Mesendoderm (in vitro differentiated cells): Measurements from ENCODE around the gene IKZF4.
"Not testable (repeated sequence)": the region's sequence is repeated elsewhere in the genome, so short reads cannot be mapped to it uniquely, and the experiment has no call there.

ENCODE experiments used
- DNase-seq: peaks from one replicate; pipeline ENCODE4 v3.0.0; 2013
- H2AK5ac ChIP-seq: 2 replicates; pipeline ENCODE4 v1.6.1; 2013; ENCODE audit warnings: low read length, inconsistent platforms
- H2BK120ac ChIP-seq: 2 replicates; pipeline ENCODE4 v1.6.1; 2013; ENCODE audit warnings: low read depth, mild to moderate bottlenecking, low read length, moderate library complexity, mixed read lengths
- H2BK15ac ChIP-seq: replicated peaks from 2 replicates; pipeline ENCODE4 v1.6.1; 2013; ENCODE audit warnings: low read depth, mild to moderate bottlenecking, moderate library complexity
- H2BK5ac ChIP-seq: 2 replicates; pipeline ENCODE4 v1.6.1; 2013; ENCODE audit warnings: low read length, inconsistent platforms
- H3K18ac ChIP-seq: 2 replicates; pipeline ENCODE4 v1.6.1; 2013; ENCODE audit warnings: mild to moderate bottlenecking, low read length, mixed read lengths
- H3K23ac ChIP-seq: one replicate; pipeline ENCODE4 v1.6.1; 2013; ENCODE audit warnings: low read length
- H3K27ac ChIP-seq: 2 replicates; pipeline ENCODE4 v1.5.1; 2013; ENCODE audit warnings: low read depth, mild to moderate bottlenecking, inconsistent platforms, low read length, moderate library complexity
- H3K27me3 ChIP-seq: 2 replicates; pipeline ENCODE4 v1.6.1; 2013; ENCODE audit warnings: low read length, control low read depth, mild to moderate bottlenecking, inconsistent platforms; ENCODE audit not compliant: insufficient read depth, poor library complexity
- H3K36me3 ChIP-seq: 2 replicates; pipeline ENCODE4 v1.6.1; 2013; ENCODE audit warnings: low read length, inconsistent platforms; ENCODE audit not compliant: control insufficient read depth, insufficient read depth
- H3K4ac ChIP-seq: one replicate; pipeline ENCODE4 v1.6.1; 2013; ENCODE audit warnings: low read depth, mild to moderate bottlenecking, low read length, moderate library complexity
- H3K4me1 ChIP-seq: 2 replicates; pipeline ENCODE4 v1.6.1; 2013; ENCODE audit warnings: low read depth, low read length, inconsistent platforms; ENCODE audit not compliant: control insufficient read depth
- H3K4me2 ChIP-seq: 2 replicates; pipeline ENCODE4 v1.6.1; 2013; ENCODE audit warnings: low read length
- H3K4me3 ChIP-seq: 2 replicates; pipeline ENCODE4 v1.5.1; 2013; ENCODE audit warnings: mild to moderate bottlenecking, low read length
- H3K56ac ChIP-seq: one replicate; pipeline ENCODE4 v1.6.1; 2013; ENCODE audit warnings: low read length
- H3K79me1 ChIP-seq: 2 replicates; pipeline ENCODE4 v1.6.1; 2013; ENCODE audit warnings: low read length, inconsistent platforms
- H3K79me2 ChIP-seq: 2 replicates; pipeline ENCODE4 v1.6.1; 2013; ENCODE audit warnings: mild to moderate bottlenecking, low read length; ENCODE audit not compliant: control insufficient read depth, insufficient read depth
- H3K9ac ChIP-seq: 2 replicates; pipeline ENCODE4 v1.6.1; 2013; ENCODE audit warnings: low read length, inconsistent platforms
- H4K5ac ChIP-seq: one replicate; pipeline ENCODE4 v1.6.1; 2013; ENCODE audit warnings: low read length
- H4K8ac ChIP-seq: one replicate; pipeline ENCODE4 v1.6.1; 2013; ENCODE audit warnings: low read depth, mild to moderate bottlenecking, control low read depth, low read length, moderate library complexity
- WGBS: extraction: QIAGEN DNeasy Blood & Tissue Kit; methylation state at CpG from one replicate; pipeline ENCODE4 v1.1.7; 2013; ENCODE audit warnings: low lambda C conversion rate, missing lambda C conversion rate; ENCODE audit not compliant: insufficient coverage; ENCODE audit errors: extremely low coverage; 5-methylcytosine and 5-hydroxymethylcytosine counted together

IKZF4 gene

DNA sequence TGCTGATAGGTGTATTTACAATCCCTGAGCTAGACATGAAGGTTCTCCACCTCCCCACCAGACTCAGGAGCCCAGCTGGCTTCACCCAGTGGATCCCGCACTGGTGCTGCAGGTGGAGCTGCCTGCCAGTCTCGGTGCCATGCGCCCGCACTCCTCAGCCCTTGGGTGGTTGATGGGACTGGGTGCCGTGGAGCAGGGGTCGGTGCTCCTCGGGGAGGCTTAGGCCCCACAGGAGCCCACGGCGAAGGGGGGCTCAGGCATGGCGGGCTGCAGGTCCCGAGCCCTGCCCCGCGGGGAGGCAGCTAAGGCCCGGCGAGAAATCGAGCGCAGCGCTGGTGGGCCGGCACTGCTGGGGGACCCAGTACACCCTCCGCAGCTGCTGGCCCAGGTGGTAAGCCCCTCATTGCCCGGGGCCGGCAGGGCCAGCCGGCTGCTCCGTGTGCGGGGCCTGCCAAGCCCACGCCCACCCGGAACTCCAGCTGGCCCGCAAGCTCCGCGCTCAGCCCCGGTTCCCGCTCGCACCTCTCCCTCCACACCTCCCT lies 20.8 kb upstream of the IKZF4 start:
- H4K5ac ChIP-seq, H3K4ac ChIP-seq, H3K27me3 ChIP-seq, H3K23ac ChIP-seq, H3K36me3 ChIP-seq, H3K18ac ChIP-seq, H3K79me2 ChIP-seq, H3K27ac ChIP-seq, H2BK5ac ChIP-seq, H3K56ac ChIP-seq, H2BK120ac ChIP-seq, H4K8ac ChIP-seq, H3K4me3 ChIP-seq, H2AK5ac ChIP-seq, H3K4me2 ChIP-seq, H3K4me1 ChIP-seq, DNase-seq, H2BK15ac ChIP-seq, H3K79me1 ChIP-seq, H3K9ac ChIP-seq: not testable (repeated sequence)
- WGBS, result no CpG with 5 or more reads among the region's 33 CpGs

DNA sequence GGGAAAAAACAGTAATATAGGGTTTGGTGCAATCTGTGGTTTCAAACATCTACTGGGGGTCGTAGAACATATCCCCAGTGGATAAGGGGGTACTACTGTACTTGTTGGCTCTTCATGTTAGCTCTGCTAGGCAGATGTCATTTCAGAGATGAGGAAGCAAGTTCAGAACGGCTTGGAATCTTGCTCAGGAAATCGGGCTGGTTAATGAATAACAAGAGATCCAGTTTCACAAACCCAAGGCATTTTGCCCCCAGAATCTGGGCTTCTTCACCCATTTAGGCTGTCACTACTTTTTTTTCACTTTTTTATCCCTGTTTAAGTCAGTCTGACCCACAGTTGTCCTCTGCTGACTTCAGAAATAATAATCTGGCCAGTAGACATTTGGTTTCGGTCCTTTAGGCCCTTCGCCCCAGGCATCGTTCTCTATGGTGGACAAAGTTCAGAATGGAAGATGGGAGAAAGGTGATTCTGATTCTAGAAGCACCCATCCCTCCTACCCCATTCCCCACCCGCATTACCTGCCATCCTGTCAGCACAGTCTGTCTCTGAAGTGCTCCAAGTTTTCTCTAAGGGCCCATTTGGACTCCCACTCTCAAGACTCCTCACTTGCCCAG lies 19.2 kb upstream of the IKZF4 start:
- H2BK5ac ChIP-seq, result no peak overlapping the region
- H3K36me3 ChIP-seq, result no peaks in the 10 kb centered on the region
- no peak overlapping the region for H3K4ac ChIP-seq
- no peak overlapping the region for H2BK120ac ChIP-seq
- H4K5ac ChIP-seq, result no peak overlapping the region
- H3K18ac ChIP-seq, result no peak overlapping the region
- H2BK15ac ChIP-seq, result no peak overlapping the region
- no peaks in the 10 kb centered on the region for H3K79me2 ChIP-seq
- no peaks in the 10 kb centered on the region for H3K27me3 ChIP-seq
- H3K4me3 ChIP-seq, result no peak overlapping the region
- no peak overlapping the region for H3K56ac ChIP-seq
- no CpG with 5 or more reads among the region's 7 CpGs for WGBS
- H3K9ac ChIP-seq, result no peak overlapping the region
- H4K8ac ChIP-seq, result no peak overlapping the region
- no peaks in the 10 kb centered on the region for H3K4me1 ChIP-seq
- H3K79me1 ChIP-seq, result no peaks in the 10 kb centered on the region
- no peak overlapping the region for H3K27ac ChIP-seq
- DNase-seq, result no peak
- no peak overlapping the region for H2AK5ac ChIP-seq
- no peak overlapping the region for H3K23ac ChIP-seq
- no peak overlapping the region for H3K4me2 ChIP-seq

DNA sequence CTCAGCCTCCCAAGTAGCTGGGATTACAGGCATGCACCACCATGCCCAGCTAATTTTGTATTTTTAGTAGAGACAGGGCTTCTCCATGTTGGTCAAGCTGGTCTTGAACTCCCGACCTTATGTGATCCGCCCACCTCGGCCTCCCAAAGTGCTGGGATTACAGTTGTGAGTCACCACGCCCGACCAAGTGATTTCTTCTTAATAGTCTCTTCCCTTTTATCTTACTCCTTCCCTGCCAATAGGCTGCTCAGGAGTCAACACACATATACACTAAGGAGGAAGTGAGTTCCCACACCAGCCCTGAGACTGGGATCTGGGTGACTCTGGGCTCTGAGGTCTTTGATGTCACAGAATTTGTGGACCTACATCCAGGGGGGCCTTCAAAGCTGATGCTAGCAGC lies 17.5 kb upstream of the IKZF4 start:
- DNase-seq, H3K23ac ChIP-seq: not testable (repeated sequence)

DNA sequence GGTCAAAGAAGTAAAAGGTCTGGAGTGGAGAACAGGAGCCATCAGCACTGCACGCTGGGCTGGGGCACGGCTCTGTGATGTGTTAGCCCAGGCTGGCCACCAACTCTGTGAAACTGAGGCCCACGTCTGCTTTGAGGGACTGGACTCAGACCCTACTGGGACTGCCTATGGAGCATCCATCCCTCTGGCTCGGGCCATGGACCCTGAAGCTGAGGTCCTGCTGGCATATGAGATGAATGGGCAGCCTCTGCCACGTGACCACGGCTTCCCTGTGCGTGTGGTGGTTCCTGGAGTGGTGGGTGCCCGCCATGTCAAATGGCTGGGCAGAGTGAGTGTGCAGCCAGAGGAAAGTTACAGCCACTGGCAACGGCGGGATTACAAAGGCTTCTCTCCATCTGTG lies 16.6 kb upstream of the IKZF4 start:
- Histone ChIP-seq H3K4me2 (no peak overlapping the region), H3K9ac (no peak overlapping the region), H4K8ac (no peak overlapping the region), H3K56ac (no peak overlapping the region), H3K4me1 (no peaks in the 10 kb centered on the region), H3K79me2 (no peaks in the 10 kb centered on the region), H2BK120ac (no peak overlapping the region), H4K5ac (no peak overlapping the region), H3K36me3 (no peaks in the 10 kb centered on the region), H3K18ac (no peak overlapping the region), H3K4me3 (no peak overlapping the region), H3K27ac (no peak overlapping the region), H2BK5ac (no peak overlapping the region), H3K79me1 (no peaks in the 10 kb centered on the region), H2BK15ac (no peak overlapping the region), H3K4ac (no peak overlapping the region), H3K27me3 (no peaks in the 10 kb centered on the region), H3K23ac (no peak overlapping the region), H2AK5ac (no peak overlapping the region)
- no peak for DNase-seq
- no CpG with 5 or more reads among the region's 10 CpGs for WGBS

More for the DNA sequence above, 17.5 kb upstream of the IKZF4 start:
- H3K9ac ChIP-seq, H3K18ac ChIP-seq, H3K27me3 ChIP-seq, H2BK120ac ChIP-seq, H3K79me1 ChIP-seq, H3K79me2 ChIP-seq, H3K56ac ChIP-seq, H2BK15ac ChIP-seq, H3K36me3 ChIP-seq, H4K5ac ChIP-seq, H3K4ac ChIP-seq, H2AK5ac ChIP-seq, H3K4me1 ChIP-seq, H2BK5ac ChIP-seq, H3K4me3 ChIP-seq, H3K27ac ChIP-seq, H3K4me2 ChIP-seq, H4K8ac ChIP-seq: not testable (repeated sequence)
- WGBS, result no CpG with 5 or more reads among the region's 5 CpGs

DNA sequence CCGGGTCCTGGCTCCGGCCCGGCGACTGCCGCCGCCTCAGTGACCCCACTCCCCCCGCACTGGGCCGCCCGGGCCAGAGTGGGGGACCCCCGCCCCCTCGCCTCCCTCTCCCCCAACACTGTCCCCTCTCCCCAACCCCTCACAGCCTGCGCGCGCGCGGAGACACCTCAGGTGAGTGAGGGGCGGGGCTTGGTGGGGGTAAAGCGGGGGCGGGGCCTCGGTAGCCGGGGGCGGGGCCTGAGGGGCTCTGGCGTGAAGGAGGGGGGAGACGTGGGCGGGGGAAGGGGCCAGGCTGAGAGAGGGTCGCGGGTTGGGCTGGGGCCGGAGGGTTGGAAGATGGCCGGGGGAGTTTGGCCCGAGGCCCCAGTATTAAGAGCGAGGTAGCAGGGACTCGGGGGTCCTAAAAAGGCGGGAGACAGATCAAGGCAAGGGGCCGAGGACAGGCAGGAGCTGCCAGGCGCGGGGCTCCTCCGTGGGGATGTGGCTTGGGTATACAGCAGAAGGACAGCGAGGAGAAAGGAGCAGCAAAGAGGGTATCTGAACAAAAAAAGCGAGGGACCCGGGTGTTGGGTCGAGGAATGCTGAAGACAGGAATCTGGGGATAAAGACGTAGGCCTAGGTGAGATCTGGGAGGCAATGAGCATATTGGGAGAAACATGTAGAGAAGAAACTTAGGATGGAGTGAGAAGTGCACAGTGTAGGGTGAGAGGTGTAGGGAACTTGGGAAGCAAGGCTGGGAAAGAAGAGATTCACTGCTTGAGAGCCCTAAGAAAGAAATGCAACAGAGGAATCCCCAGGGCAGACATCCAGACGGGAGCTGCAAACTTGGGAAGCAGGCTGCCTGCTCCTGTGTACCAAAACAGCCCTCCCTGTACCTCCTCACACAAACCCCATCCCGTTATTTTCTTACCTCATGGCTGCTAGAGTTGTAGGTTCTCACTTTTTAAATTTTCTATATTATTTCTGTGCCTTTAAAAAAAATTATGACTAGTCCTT lies 13.0 kb upstream of the IKZF4 start:
- H3K4me2 ChIP-seq, result peak overlapping the region; percentile 23
- H2BK15ac ChIP-seq, result no peak overlapping the region
- H2BK120ac ChIP-seq, result peak overlapping the region; percentile 84
- WGBS, result no CpG with 5 or more reads among the region's 44 CpGs
- H3K79me2 ChIP-seq, result no peaks in the 10 kb centered on the region
- peak; percentile 80 for DNase-seq
- no peaks in the 10 kb centered on the region for H3K79me1 ChIP-seq
- peak overlapping the region; percentile 83 for H4K8ac ChIP-seq
- H3K4ac ChIP-seq, result peak overlapping the region; percentile 99
- H3K4me3 ChIP-seq, result peak overlapping the region; percentile 50
- H3K27ac ChIP-seq, result peak overlapping the region; percentile 46
- no peak overlapping the region for H2AK5ac ChIP-seq
- H3K9ac ChIP-seq, result peak overlapping the region; percentile 57
- H2BK5ac ChIP-seq, result no peak overlapping the region
- H3K36me3 ChIP-seq, result no peaks in the 10 kb centered on the region
- H3K27me3 ChIP-seq, result no peaks in the 10 kb centered on the region
- no peak overlapping the region for H3K23ac ChIP-seq
- H3K56ac ChIP-seq, result peak overlapping the region; percentile 83
- no peaks in the 10 kb centered on the region for H3K4me1 ChIP-seq
- H4K5ac ChIP-seq, result no peak overlapping the region
- H3K18ac ChIP-seq, result peak overlapping the region; percentile 97
